ENCODE measurements around the gene TAS2R38. TPM values are rescaled to one million over a fixed set of nuclear protein-coding genes. Genes with fewer than 3 reads are reported as not detected.

The TAS2R38 gene
- total and polyA plus RNA-seq, 2 experiments from 2014 or later: 0.24 TPM; not detected in 1

DNA sequence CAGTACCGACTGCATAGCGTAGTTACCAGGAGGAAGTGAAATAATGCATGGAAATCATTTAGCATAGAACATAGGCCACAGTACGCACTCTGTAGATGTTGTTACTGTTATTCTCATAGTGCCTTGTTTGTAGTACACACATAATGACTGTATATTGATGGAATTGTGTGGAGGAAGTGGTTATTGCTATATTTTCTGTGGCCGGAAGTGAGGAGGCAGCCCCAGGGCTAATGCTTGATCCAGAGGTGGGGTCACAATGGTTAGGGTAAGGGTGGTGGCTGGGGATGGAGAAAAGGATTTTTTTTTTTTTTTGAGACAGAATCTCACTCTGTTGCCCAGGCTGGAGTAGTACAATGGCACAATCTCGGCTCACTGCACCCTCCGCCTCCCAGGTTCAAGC, 17.6 kb upstream of the TAS2R38 start:
- no peak overlapping the region for H3K4me3 ChIP-seq
- Mint-ChIP-seq H3K4me1 (peaks cover 6% of the 10 kb centered on the region; the same call in 2 of the 3 replicates), H3K9me3 (peaks cover 1% of the 10 kb centered on the region; the same call in 2 of the 3 replicates), H3K27ac (no peak overlapping the region), H3K36me3 (ENCODE audit: low read depth) (no peaks in the 10 kb centered on the region), H3K27me3 (ENCODE audit: insufficient read depth, low read depth, poor library complexity) (peaks cover 2% of the 10 kb centered on the region), H3K4me3 (no peak overlapping the region)
- H3K9me2 ChIP-seq (ENCODE audit: insufficient read depth): peaks cover 13% of the 10 kb centered on the region
- H2AFZ ChIP-seq: no peak overlapping the region
- ATAC-seq (no peak), DNase-seq (ENCODE audit: low spot score) (no peak)
- H3K27me3 ChIP-seq (ENCODE audit: insufficient read depth): no peaks in the 10 kb centered on the region
- H3F3A ChIP-seq (replicated peaks; ENCODE audit: low read depth): no peaks in the 10 kb centered on the region
- H3K4me2 ChIP-seq: no peak overlapping the region
- H3K79me2 ChIP-seq (replicated peaks; ENCODE audit: insufficient read depth): no peaks in the 10 kb centered on the region
- peaks cover 5% of the 10 kb centered on the region; the same call in 1 of the 2 replicates for H3K4me1 ChIP-seq (ENCODE audit: insufficient read depth)
- no peak overlapping the region for H3K27ac ChIP-seq (ENCODE audit: low read depth)
- TF ChIP-seq CREB1 (CRISPR knock-in tag; IDR thresholded peaks at IDR 0.05; ENCODE audit: low read depth) (no peak), STAT1 (IDR thresholded peaks at IDR 0.05; ENCODE audit: unreplicated experiment) (no peak), ZNF114 (CRISPR knock-in tag; IDR thresholded peaks at IDR 0.05) (no peak), NANOG (IDR thresholded peaks at IDR 0.05; ENCODE audit: borderline replicate concordance) (no peak), ZNF331 (CRISPR knock-in tag; IDR thresholded peaks at IDR 0.05; ENCODE audit: low read depth) (no peak), POLR2AphosphoS5 (IDR thresholded peaks at IDR 0.05; ENCODE audit: low read depth) (no peak), JUNB (IDR thresholded peaks at IDR 0.05; ENCODE audit: unreplicated experiment) (no peak), EZH2 (IDR thresholded peaks at IDR 0.05; ENCODE audit: low read depth, unreplicated experiment) (no peak), EZH2phosphoT487 (IDR thresholded peaks at IDR 0.05; ENCODE audit: unreplicated experiment) (no peak)
- TF ChIP-seq, protein P1, sequence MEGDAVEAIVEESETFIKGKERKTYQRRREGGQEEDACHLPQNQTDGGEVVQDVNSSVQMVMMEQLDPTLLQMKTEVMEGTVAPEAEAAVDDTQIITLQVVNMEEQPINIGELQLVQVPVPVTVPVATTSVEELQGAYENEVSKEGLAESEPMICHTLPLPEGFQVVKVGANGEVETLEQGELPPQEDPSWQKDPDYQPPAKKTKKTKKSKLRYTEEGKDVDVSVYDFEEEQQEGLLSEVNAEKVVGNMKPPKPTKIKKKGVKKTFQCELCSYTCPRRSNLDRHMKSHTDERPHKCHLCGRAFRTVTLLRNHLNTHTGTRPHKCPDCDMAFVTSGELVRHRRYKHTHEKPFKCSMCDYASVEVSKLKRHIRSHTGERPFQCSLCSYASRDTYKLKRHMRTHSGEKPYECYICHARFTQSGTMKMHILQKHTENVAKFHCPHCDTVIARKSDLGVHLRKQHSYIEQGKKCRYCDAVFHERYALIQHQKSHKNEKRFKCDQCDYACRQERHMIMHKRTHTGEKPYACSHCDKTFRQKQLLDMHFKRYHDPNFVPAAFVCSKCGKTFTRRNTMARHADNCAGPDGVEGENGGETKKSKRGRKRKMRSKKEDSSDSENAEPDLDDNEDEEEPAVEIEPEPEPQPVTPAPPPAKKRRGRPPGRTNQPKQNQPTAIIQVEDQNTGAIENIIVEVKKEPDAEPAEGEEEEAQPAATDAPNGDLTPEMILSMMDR (conservative IDR thresholded peaks at IDR 0.05; ENCODE audit: low read depth in 2 of 2): no peak
- TF ChIP-seq, protein P2, sequence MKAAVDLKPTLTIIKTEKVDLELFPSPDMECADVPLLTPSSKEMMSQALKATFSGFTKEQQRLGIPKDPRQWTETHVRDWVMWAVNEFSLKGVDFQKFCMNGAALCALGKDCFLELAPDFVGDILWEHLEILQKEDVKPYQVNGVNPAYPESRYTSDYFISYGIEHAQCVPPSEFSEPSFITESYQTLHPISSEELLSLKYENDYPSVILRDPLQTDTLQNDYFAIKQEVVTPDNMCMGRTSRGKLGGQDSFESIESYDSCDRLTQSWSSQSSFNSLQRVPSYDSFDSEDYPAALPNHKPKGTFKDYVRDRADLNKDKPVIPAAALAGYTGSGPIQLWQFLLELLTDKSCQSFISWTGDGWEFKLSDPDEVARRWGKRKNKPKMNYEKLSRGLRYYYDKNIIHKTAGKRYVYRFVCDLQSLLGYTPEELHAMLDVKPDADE (IDR thresholded peaks at IDR 0.05): no peak
- TF ChIP-seq, protein P3, sequence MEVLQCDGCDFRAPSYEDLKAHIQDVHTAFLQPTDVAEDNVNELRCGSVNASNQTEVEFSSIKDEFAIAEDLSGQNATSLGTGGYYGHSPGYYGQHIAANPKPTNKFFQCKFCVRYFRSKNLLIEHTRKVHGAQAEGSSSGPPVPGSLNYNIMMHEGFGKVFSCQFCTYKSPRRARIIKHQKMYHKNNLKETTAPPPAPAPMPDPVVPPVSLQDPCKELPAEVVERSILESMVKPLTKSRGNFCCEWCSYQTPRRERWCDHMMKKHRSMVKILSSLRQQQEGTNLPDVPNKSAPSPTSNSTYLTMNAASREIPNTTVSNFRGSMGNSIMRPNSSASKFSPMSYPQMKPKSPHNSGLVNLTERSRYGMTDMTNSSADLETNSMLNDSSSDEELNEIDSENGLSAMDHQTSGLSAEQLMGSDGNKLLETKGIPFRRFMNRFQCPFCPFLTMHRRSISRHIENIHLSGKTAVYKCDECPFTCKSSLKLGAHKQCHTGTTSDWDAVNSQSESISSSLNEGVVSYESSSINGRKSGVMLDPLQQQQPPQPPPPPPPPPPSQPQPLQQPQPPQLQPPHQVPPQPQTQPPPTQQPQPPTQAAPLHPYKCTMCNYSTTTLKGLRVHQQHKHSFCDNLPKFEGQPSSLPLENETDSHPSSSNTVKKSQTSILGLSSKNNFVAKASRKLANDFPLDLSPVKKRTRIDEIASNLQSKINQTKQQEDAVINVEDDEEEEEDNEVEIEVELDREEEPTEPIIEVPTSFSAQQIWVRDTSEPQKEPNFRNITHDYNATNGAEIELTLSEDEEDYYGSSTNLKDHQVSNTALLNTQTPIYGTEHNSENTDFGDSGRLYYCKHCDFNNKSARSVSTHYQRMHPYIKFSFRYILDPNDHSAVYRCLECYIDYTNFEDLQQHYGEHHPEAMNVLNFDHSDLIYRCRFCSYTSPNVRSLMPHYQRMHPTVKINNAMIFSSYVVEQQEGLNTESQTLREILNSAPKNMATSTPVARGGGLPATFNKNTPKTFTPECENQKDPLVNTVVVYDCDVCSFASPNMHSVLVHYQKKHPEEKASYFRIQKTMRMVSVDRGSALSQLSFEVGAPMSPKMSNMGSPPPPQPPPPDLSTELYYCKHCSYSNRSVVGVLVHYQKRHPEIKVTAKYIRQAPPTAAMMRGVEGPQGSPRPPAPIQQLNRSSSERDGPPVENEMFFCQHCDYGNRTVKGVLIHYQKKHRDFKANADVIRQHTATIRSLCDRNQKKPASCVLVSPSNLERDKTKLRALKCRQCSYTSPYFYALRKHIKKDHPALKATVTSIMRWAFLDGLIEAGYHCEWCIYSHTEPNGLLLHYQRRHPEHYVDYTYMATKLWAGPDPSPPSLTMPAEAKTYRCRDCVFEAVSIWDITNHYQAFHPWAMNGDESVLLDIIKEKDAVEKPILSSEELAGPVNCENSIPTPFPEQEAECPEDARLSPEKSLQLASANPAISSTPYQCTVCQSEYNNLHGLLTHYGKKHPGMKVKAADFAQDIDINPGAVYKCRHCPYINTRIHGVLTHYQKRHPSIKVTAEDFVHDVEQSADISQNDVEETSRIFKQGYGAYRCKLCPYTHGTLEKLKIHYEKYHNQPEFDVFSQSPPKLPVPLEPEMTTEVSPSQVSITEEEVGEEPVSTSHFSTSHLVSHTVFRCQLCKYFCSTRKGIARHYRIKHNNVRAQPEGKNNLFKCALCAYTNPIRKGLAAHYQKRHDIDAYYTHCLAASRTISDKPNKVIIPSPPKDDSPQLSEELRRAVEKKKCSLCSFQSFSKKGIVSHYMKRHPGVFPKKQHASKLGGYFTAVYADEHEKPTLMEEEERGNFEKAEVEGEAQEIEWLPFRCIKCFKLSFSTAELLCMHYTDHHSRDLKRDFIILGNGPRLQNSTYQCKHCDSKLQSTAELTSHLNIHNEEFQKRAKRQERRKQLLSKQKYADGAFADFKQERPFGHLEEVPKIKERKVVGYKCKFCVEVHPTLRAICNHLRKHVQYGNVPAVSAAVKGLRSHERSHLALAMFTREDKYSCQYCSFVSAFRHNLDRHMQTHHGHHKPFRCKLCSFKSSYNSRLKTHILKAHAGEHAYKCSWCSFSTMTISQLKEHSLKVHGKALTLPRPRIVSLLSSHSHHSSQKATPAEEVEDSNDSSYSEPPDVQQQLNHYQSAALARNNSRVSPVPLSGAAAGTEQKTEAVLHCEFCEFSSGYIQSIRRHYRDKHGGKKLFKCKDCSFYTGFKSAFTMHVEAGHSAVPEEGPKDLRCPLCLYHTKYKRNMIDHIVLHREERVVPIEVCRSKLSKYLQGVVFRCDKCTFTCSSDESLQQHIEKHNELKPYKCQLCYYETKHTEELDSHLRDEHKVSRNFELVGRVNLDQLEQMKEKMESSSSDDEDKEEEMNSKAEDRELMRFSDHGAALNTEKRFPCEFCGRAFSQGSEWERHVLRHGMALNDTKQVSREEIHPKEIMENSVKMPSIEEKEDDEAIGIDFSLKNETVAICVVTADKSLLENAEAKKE (CRISPR knock-in tag; IDR thresholded peaks at IDR 0.05): no peak
- TF ChIP-seq, protein P4, sequence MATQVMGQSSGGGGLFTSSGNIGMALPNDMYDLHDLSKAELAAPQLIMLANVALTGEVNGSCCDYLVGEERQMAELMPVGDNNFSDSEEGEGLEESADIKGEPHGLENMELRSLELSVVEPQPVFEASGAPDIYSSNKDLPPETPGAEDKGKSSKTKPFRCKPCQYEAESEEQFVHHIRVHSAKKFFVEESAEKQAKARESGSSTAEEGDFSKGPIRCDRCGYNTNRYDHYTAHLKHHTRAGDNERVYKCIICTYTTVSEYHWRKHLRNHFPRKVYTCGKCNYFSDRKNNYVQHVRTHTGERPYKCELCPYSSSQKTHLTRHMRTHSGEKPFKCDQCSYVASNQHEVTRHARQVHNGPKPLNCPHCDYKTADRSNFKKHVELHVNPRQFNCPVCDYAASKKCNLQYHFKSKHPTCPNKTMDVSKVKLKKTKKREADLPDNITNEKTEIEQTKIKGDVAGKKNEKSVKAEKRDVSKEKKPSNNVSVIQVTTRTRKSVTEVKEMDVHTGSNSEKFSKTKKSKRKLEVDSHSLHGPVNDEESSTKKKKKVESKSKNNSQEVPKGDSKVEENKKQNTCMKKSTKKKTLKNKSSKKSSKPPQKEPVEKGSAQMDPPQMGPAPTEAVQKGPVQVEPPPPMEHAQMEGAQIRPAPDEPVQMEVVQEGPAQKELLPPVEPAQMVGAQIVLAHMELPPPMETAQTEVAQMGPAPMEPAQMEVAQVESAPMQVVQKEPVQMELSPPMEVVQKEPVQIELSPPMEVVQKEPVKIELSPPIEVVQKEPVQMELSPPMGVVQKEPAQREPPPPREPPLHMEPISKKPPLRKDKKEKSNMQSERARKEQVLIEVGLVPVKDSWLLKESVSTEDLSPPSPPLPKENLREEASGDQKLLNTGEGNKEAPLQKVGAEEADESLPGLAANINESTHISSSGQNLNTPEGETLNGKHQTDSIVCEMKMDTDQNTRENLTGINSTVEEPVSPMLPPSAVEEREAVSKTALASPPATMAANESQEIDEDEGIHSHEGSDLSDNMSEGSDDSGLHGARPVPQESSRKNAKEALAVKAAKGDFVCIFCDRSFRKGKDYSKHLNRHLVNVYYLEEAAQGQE (IDR thresholded peaks at IDR 0.05; ENCODE audit: unreplicated experiment): no peak
- no peaks in the 10 kb centered on the region for H4K20me1 ChIP-seq (replicated peaks; ENCODE audit: insufficient read depth)
- H3K36me3 ChIP-seq (ENCODE audit: insufficient read depth): no peaks in the 10 kb centered on the region
